Activated naive CD4-positive, alpha-beta T cell treated with anti-CD3 and anti-CD28 coated beads, Interleukin-2, amount 50 U/mL, for 24 hours (primary cell): ENCODE data around the gene TIAM2.
A peak's percentile ranks its signal among the peaks of the same experiment; 100 is the strongest.

Source experiments
- H3K27ac Mint-ChIP-seq: one replicate; pipeline ENCODE4 v1.8.0; 2021; ENCODE audit warnings: mild to moderate bottlenecking, mixed read lengths
- H3K27me3 Mint-ChIP-seq: one replicate; pipeline ENCODE4 v1.8.0; 2021; ENCODE audit warnings: mixed read lengths
- H3K36me3 Mint-ChIP-seq: one replicate; pipeline ENCODE4 v1.8.0; 2021; ENCODE audit warnings: mixed read lengths
- H3K4me1 Mint-ChIP-seq: one replicate; pipeline ENCODE4 v1.8.0; 2021; ENCODE audit warnings: mixed read lengths
- H3K4me3 Mint-ChIP-seq: one replicate; pipeline ENCODE4 v1.8.0; 2021; ENCODE audit warnings: mild to moderate bottlenecking, mixed read lengths
- H3K9me3 Mint-ChIP-seq: one replicate; pipeline ENCODE4 v1.8.0; 2021; ENCODE audit warnings: mixed read lengths

Gene TIAM2

GRCh38 chr6:155056756-155057155 lies 61.6 kb downstream of the TIAM2 start:
- H3K36me3 Mint-ChIP-seq = no peaks in the 10 kb centered on the region
- H3K4me1 Mint-ChIP-seq = peaks cover 8% of the 10 kb centered on the region
- H3K27me3 Mint-ChIP-seq = no peaks in the 10 kb centered on the region
- no peak overlapping the region for H3K4me3 Mint-ChIP-seq
- H3K9me3 Mint-ChIP-seq = no peaks in the 10 kb centered on the region
- H3K27ac Mint-ChIP-seq = no peak overlapping the region

- Mint-ChIP-seq H3K36me3 (no peaks in the 10 kb centered on the region), H3K9me3 (no peaks in the 10 kb centered on the region), H3K4me1 (peaks cover 5% of the 10 kb centered on the region), H3K4me3 (no peak overlapping the region), H3K27ac (no peak overlapping the region), H3K27me3 (no peaks in the 10 kb centered on the region)
Observed at GRCh38 chr6:155061381-155061780, 66.3 kb downstream of the TIAM2 start.

- Mint-ChIP-seq H3K36me3 (no peaks in the 10 kb centered on the region), H3K9me3 (no peaks in the 10 kb centered on the region), H3K27ac (no peak overlapping the region), H3K4me1 (peaks cover 5% of the 10 kb centered on the region), H3K27me3 (no peaks in the 10 kb centered on the region), H3K4me3 (no peak overlapping the region)
Observed at GRCh38 chr6:155062866-155063341, 67.8 kb downstream of the TIAM2 start.

- no peak overlapping the region for H3K4me3 Mint-ChIP-seq
- H3K4me1 Mint-ChIP-seq = no peaks in the 10 kb centered on the region
- H3K36me3 Mint-ChIP-seq = no peaks in the 10 kb centered on the region
- H3K27me3 Mint-ChIP-seq = no peaks in the 10 kb centered on the region
- H3K9me3 Mint-ChIP-seq = no peaks in the 10 kb centered on the region
- no peak overlapping the region for H3K27ac Mint-ChIP-seq
Observed at GRCh38 chr6:155064303-155064702, 69.2 kb downstream of the TIAM2 start.

GRCh38 chr6:155066361-155066760 lies 71.2 kb downstream of the TIAM2 start:
- Mint-ChIP-seq H3K27ac (no peak overlapping the region), H3K4me3 (no peak overlapping the region), H3K9me3 (no peaks in the 10 kb centered on the region), H3K36me3 (no peaks in the 10 kb centered on the region), H3K27me3 (no peaks in the 10 kb centered on the region), H3K4me1 (no peaks in the 10 kb centered on the region)

GRCh38 chr6:155066921-155067680 lies 72.0 kb downstream of the TIAM2 start:
- Mint-ChIP-seq H3K4me1 (no peaks in the 10 kb centered on the region), H3K4me3 (no peak overlapping the region), H3K27ac (no peak overlapping the region), H3K9me3 (no peaks in the 10 kb centered on the region), H3K27me3 (no peaks in the 10 kb centered on the region), H3K36me3 (no peaks in the 10 kb centered on the region)

- Mint-ChIP-seq H3K9me3 (no peaks in the 10 kb centered on the region), H3K27ac (no peak overlapping the region), H3K4me1 (no peaks in the 10 kb centered on the region), H3K27me3 (no peaks in the 10 kb centered on the region), H3K4me3 (no peak overlapping the region), H3K36me3 (no peaks in the 10 kb centered on the region)
Observed at GRCh38 chr6:155067956-155068615, 73.0 kb downstream of the TIAM2 start.

DNA sequence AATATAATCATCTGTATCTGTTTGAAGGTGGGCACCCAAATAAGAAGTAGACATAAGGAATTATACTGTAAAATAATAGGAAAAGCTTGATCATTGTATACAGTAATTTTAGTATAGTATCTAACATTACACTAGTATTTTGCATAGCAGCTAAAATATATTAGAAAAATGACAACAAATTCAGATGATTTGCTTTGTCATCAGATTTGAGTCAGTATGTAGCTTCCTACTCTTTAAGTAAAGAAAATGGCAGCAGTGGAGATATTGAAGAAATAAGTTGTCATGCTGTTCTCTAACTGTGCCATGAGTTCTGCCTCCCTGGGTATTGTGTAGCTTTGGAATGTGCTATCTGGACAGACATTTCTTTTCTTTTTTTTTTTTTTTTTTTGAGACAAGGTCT lies 74.4 kb downstream of the TIAM2 start:
- Mint-ChIP-seq H3K27me3 (no peaks in the 10 kb centered on the region), H3K36me3 (no peaks in the 10 kb centered on the region), H3K4me3 (no peak overlapping the region), H3K4me1 (no peaks in the 10 kb centered on the region), H3K27ac (no peak overlapping the region), H3K9me3 (no peaks in the 10 kb centered on the region)

DNA sequence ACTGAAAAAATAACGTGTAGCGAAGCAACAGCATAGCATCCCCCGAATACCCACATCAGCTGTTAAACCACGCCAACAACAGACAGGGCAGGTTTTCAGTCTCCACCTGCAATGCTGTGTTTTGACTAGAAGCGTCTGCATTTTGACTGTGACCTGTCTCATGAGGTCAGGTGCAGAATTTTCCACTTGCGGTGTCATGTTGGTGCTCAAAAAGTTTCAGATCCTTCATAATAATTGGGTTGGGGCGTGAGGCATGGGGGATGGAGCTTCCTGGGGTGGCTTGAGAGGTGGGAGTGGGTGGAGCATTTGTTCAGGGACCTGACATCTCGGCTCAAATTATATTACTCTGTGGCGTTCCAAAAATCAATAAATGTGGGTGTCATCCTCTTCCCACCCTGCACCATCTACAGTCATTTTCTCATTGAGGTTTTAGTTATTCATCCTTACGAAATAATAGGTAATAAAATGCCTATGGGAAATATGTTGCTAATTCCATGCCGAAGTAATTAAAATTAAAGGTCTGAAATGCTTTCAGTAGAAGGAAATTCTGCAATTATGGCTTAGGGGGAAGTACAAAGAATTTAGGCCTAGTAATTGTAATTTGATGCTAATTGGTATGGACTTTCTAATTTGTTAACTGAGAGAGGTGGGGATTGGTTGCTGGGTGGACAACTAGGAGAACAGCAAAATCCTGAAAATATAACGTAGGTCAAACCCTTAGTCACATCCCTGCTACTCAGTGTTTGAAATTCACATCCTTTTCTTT lies 81.0 kb downstream of the TIAM2 start:
- Mint-ChIP-seq H3K4me3 (no peak overlapping the region), H3K9me3 (no peaks in the 10 kb centered on the region), H3K27ac (no peak overlapping the region), H3K36me3 (no peaks in the 10 kb centered on the region), H3K27me3 (no peaks in the 10 kb centered on the region), H3K4me1 (peaks cover 5% of the 10 kb centered on the region)

DNA sequence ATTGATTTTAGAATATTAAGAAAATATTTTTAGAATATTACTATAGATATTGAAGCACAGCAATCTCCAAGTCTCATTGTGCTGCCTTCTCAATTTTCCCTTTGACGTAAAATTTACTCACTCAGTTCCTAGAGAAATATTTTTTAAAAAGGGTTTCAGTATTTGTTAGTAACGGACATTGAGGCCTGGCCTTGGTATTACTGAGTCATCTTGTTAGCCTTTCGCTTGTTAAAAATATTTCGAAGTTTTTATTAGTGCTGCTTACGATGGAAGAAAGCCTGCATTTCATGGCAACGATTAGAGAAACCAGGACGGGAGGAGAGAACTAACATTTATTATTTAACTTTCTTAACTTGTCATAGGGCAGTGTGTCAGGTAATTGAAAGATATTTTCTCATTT lies 82.2 kb downstream of the TIAM2 start:
- no peak overlapping the region for H3K27ac Mint-ChIP-seq
- H3K4me3 Mint-ChIP-seq = no peak overlapping the region
- H3K36me3 Mint-ChIP-seq = no peaks in the 10 kb centered on the region
- H3K9me3 Mint-ChIP-seq = no peaks in the 10 kb centered on the region
- H3K4me1 Mint-ChIP-seq = peaks cover 5% of the 10 kb centered on the region
- H3K27me3 Mint-ChIP-seq = no peaks in the 10 kb centered on the region

GRCh38 chr6:155077784-155078183 lies 82.7 kb downstream of the TIAM2 start:
- Mint-ChIP-seq H3K4me1 (peaks cover 5% of the 10 kb centered on the region), H3K9me3 (no peaks in the 10 kb centered on the region), H3K4me3 (no peak overlapping the region), H3K27ac (no peak overlapping the region), H3K27me3 (no peaks in the 10 kb centered on the region), H3K36me3 (no peaks in the 10 kb centered on the region)

GRCh38 chr6:155078331-155078745 lies 83.2 kb downstream of the TIAM2 start:
- Mint-ChIP-seq H3K27ac (no peak overlapping the region), H3K9me3 (no peaks in the 10 kb centered on the region), H3K4me1 (peaks cover 5% of the 10 kb centered on the region), H3K4me3 (no peak overlapping the region), H3K27me3 (no peaks in the 10 kb centered on the region), H3K36me3 (no peaks in the 10 kb centered on the region)

DNA sequence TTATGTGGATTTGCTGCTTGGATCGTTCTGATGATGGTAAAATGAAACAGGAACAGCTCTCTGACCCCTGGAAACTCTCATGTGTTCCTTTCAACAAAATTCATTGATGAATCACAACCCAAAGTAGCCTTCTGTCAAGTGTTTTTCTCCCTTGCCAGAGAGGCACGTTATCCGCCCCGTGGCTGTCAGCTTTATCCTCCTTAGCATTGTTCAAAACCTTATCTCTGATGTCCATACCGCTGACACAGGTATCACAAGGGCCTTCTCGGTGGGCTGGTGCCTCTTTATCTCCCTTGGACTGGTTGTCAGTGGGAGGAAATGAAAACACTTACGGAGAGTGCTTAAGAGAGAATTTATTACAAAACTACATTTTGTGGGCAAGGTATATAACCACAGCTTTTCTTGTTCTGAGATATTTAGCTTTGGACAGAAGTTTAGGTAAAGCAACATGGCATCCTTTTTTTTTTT lies 84.9 kb downstream of the TIAM2 start:
- Mint-ChIP-seq H3K4me1 (peaks cover 5% of the 10 kb centered on the region), H3K36me3 (no peaks in the 10 kb centered on the region), H3K4me3 (no peak overlapping the region), H3K27ac (peak overlapping the region; percentile 35), H3K9me3 (no peaks in the 10 kb centered on the region), H3K27me3 (no peaks in the 10 kb centered on the region)

DNA sequence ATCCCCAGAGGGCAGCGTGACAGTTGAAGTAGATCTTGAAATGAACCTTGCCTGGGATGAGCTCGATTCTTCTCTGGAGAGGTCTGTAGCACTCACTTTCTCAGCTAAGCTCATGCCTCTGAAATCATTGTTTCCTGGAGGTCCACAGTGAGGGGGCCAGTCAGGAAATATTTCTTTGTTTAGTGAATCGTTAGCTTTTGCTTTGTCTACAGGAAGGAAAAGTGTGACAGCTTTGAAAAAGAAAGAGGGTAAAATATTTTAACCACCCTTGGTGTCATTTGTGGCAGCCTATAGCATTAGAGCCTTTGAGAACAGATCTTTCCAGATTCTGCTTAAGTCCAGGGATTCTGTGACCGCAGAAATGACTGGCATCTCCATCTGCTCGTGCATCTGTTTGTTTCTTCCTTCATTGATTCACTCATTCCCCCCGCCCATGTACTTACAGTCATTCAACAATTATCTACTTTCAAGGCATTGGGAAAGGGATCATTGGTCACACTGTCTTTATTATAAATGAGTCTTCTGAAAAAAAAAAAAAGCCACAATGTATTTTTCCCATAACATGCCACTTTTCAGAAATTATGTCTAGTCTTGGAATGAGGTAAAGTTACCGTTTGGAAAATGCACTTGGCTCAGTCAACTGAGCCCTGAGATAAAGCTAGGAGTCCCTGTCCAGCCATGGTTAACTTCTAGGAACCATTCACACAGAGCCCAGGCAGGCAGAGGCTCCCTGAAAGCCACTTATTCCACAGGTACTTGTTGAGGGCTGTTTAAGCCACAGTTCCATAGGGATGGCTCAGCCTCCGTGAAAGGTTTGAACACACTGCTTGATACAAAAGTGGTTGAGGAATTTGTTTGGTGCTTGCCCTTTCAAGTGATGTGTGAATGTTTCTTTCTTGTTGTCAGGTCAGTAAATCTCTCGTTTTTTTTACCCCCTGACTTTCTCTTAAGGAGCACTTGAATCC lies 86.0 kb downstream of the TIAM2 start:
- H3K27ac Mint-ChIP-seq = no peak overlapping the region
- no peak overlapping the region for H3K4me3 Mint-ChIP-seq
- H3K9me3 Mint-ChIP-seq = no peaks in the 10 kb centered on the region
- H3K27me3 Mint-ChIP-seq = no peaks in the 10 kb centered on the region
- peaks cover 5% of the 10 kb centered on the region for H3K4me1 Mint-ChIP-seq
- no peaks in the 10 kb centered on the region for H3K36me3 Mint-ChIP-seq
